Spleen (tissue), 11 donors: ENCODE measurements around the gene GPR21. TPM values are rescaled to one million over a fixed set of nuclear protein-coding genes. Genes with fewer than 3 reads are reported as not detected.

Source experiments
- DNase-seq: peaks from one replicate; pipeline ENCODE4 v3.0.0-alpha.2; 2020
- H3K27ac ChIP-seq, 8 donors: fragments of 200-600 bp; sonication (generic) in 7 of 8; 1 replicate in 4 of 8; 2 replicates in 4 of 8; pipeline versions ENCODE4 v1.5.0 to v1.8.0; 2016 to 2021; ENCODE audit warnings: inconsistent platforms in 4 of 8, mild to moderate bottlenecking in 4 of 8, moderate library complexity in 1 of 8
- H3K27me3 ChIP-seq, 7 donors: fragments of 200-600 bp; sonication (generic) in 6 of 7; replicated peaks in 1 of 7; 1 replicate in 4 of 7; 2 replicates in 3 of 7; pipeline versions ENCODE4 v1.5.0 to v1.8.0; 2016 to 2021; ENCODE audit warnings: inconsistent platforms in 3 of 7, mild to moderate bottlenecking in 1 of 7
- H3K36me3 ChIP-seq, 6 donors: fragments of 200-600 bp; sonication (generic) in 5 of 6; 1 replicate in 4 of 6; 2 replicates in 2 of 6; pipeline versions ENCODE4 v1.5.0 to v1.8.0; 2016 to 2021; ENCODE audit warnings: inconsistent platforms in 2 of 6
- H3K4me1 ChIP-seq, 6 donors: fragments of 200-600 bp; sonication (generic) in 5 of 6; 1 replicate in 3 of 6; 2 replicates in 3 of 6; pipeline versions ENCODE4 v1.5.0 to v1.8.0; 2016 to 2021; ENCODE audit warnings: inconsistent platforms in 3 of 6
- H3K4me3 ChIP-seq, 8 donors: fragments of 200-600 bp; sonication (generic) in 7 of 8; 1 replicate in 4 of 8; 2 replicates in 4 of 8; pipeline versions ENCODE4 v1.5.0 to v1.8.0; 2016 to 2021; ENCODE audit warnings: inconsistent platforms in 4 of 8, mild to moderate bottlenecking in 4 of 8, moderate library complexity in 2 of 8
- H3K9me3 ChIP-seq, 8 donors: fragments of 200-600 bp; sonication (generic) in 7 of 8; 1 replicate in 4 of 8; 2 replicates in 4 of 8; pipeline versions ENCODE4 v1.5.0 to v1.8.0; 2016 to 2021; ENCODE audit warnings: inconsistent platforms in 4 of 8
- POLR2A ChIP-seq, 3 donors: fragments of 450-650 bp; IDR thresholded peaks; one replicate each; pipeline ENCODE4 v1.5.1; 2017; ENCODE audit warnings: antibody characterized with exemption in 3 of 3, mild to moderate bottlenecking in 1 of 3
- POLR2AphosphoS5 ChIP-seq, 3 donors: sonication (generic); formaldehyde crosslinking; IDR thresholded peaks; one replicate each; pipeline ENCODE4 v1.5.1; 2017; ENCODE audit warnings: antibody characterized with exemption in 3 of 3
- WGBS, 5 donors: extraction: QIAGEN DNeasy Blood & Tissue Kit in 3 of 5; methylation state at CpG; one replicate each; pipeline versions ENCODE4 v1.1.5 to v1.1.7; 2013 to 2018; 5-methylcytosine and 5-hydroxymethylcytosine counted together
- intact Hi-C: fragments of 100-400 bp; cut with DNase I; formaldehyde crosslinking; loops from one replicate; pipeline ENCODE4 v1.15.0; 2023; ENCODE audit warnings: low total_unique reads
- polyA plus RNA-seq, 3 donors: library from polyadenylated mRNA; stranded (reverse); fragments of 200-250 nt; gene quantifications; one replicate each; pipeline ENCODE4 v1.2.1, GENCODE V29; 2013
- total RNA-seq, 7 donors: library from RNA; depleted of rRNA in 3 of 7; stranded (reverse); fragments of >200 nt in 3 of 7; fragmentation: NEBNext Ultra II Directional in 4 of 7; extraction: Animal tissue kit (Norgen Biotek cat#: 25700) in 4 of 7; gene quantifications; one replicate each; pipeline versions ENCODE4 v1.1.0 to v1.2.1, GENCODE V29; 2016 to 2021
- TF ChIP-seq, protein P1 (sequence below), 11 experiments: fragments of 200-600 bp in 7 of 11; fragments of 450-650 bp in 4 of 11; sonication (generic) in 4 of 11; IDR thresholded peaks in 8 of 11; conservative IDR thresholded peaks in 3 of 11; 1 replicate in 7 of 11; 2 replicates in 4 of 11; pipeline versions ENCODE4 v1.4.0 to v1.8.0; 2016 to 2021; ENCODE audit warnings: antibody characterized with exemption in 11 of 11, inconsistent platforms in 4 of 11, mild to moderate bottlenecking in 1 of 11
- donor health status: healthy with polysubstance abuse.
- donor health status: DM: no; HTN: no; CAD: no; lungs with moderate emphysema.
- donor health status: DM: no; HTN: no; CAD: no.
- donor health status: Bipolar disorder and iron deficiency.
- donor health status: healthy.
- donor health status: DM: no; HTN: no; CAD: no.
- donor health status: DM: yes; HTN: yes; CAD: no.

The GPR21 gene
- total and polyA plus RNA-seq, 10 donors = 0.19 to 5.4 (median 3.0) TPM; not detected in 1

DNA sequence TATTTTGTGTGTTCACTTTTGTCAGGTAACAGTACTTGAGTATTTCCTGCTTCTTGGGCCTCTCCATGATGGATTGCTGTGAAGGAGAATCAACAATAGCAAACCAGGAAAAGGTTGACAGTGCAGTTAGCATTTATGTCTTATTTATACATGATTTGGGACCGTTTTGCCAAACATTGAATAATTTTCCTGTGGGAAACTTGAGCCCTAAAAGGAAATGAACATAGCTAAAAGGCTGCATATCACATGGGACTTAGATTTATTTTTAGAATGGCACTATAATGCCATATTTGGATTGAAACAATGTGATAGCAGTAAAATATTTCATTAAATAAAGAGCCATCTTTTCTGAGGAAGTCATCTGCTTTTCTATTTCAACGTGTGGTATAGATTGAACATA is 15.3 kb downstream of the GPR21 start:
- Histone ChIP-seq H3K9me3 (no peaks in the 10 kb centered on the region), H3K27me3 (no peaks in the 10 kb centered on the region), H3K36me3 (peaks cover 0 to 15% (median 0%) of the 10 kb centered on the region in 6 donors), H3K4me3 (no peak overlapping the region), H3K27ac (peak overlapping the region in 7 of 8 donors; percentile 3 to 52 (median 29)), H3K4me1 (peaks cover 0 to 38% (median 13%) of the 10 kb centered on the region in 6 donors)
- WGBS, 5 donors = 7 to 24% (median 18%) methylated on average over 2 of the region's 2 CpGs
- intact Hi-C loops = no loop called here
- TF ChIP-seq, protein P1, sequence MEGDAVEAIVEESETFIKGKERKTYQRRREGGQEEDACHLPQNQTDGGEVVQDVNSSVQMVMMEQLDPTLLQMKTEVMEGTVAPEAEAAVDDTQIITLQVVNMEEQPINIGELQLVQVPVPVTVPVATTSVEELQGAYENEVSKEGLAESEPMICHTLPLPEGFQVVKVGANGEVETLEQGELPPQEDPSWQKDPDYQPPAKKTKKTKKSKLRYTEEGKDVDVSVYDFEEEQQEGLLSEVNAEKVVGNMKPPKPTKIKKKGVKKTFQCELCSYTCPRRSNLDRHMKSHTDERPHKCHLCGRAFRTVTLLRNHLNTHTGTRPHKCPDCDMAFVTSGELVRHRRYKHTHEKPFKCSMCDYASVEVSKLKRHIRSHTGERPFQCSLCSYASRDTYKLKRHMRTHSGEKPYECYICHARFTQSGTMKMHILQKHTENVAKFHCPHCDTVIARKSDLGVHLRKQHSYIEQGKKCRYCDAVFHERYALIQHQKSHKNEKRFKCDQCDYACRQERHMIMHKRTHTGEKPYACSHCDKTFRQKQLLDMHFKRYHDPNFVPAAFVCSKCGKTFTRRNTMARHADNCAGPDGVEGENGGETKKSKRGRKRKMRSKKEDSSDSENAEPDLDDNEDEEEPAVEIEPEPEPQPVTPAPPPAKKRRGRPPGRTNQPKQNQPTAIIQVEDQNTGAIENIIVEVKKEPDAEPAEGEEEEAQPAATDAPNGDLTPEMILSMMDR (IDR thresholded peaks at IDR 0.05 in 8 of 11, conservative IDR thresholded peaks at IDR 0.05 in 3 of 11) = no peak
- TF ChIP-seq POLR2AphosphoS5 (IDR thresholded peaks at IDR 0.05) (no peak), POLR2A (IDR thresholded peaks at IDR 0.05) (no peak)
- DNase-seq = no peak

DNA sequence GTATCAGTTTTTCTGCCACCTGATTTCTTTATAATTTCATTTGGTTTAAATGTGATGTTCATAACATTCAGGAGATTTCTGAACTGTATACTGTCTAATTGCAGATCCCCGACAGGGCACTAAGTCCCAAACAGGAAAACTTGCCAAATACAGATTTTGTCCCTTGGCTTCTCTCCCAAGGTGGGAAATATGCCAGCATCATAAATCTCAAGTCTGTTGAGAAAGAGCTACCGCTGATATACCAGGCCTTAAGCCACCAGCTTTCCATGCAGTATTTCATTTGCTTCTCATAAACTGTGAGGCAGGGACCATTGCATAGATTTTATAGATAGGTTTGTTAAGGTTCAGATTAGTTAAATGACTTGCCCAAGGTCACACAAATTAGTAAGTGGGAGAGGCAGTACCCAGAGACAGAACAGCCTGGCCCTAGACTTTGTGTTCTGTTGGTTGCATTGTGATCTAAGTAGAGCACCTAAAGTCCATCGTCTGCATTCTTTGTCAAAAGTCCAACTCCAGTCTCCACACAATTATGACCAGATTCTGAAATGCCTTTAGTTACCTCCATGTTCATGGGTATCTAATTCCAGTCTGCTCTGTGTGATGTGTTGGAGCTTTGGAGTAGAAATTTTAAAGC is 16.2 kb downstream of the GPR21 start:
- Histone ChIP-seq H3K27ac (peak overlapping the region in 6 of 8 donors; percentile 3 to 52 (median 34)), H3K4me1 (peaks cover 0 to 38% (median 18%) of the 10 kb centered on the region in 6 donors), H3K36me3 (peaks cover 0 to 13% (median under 1%) of the 10 kb centered on the region in 6 donors), H3K4me3 (no peak overlapping the region), H3K9me3 (no peaks in the 10 kb centered on the region), H3K27me3 (no peaks in the 10 kb centered on the region)
- TF ChIP-seq POLR2A (IDR thresholded peaks at IDR 0.05) (no peak), POLR2AphosphoS5 (IDR thresholded peaks at IDR 0.05) (no peak)
- TF ChIP-seq, protein P1 (IDR thresholded peaks at IDR 0.05 in 8 of 11, conservative IDR thresholded peaks at IDR 0.05 in 3 of 11) = no peak
- intact Hi-C loops = no loop called here
- no peak for DNase-seq
- WGBS, 5 donors = 36 to 46% (median 39%) methylated on average over 3 of the region's 3 CpGs

- peaks cover 0 to 42% (median 19%) of the 10 kb centered on the region in 6 donors for H3K4me1 ChIP-seq
- H3K27me3 ChIP-seq = no peaks in the 10 kb centered on the region
- peaks cover 0 to 29% (median 4%) of the 10 kb centered on the region in 6 donors for H3K36me3 ChIP-seq
- peak overlapping the region in 4 of 8 donors; percentile 2 to 44 (median 14) for H3K27ac ChIP-seq
- DNase-seq = no peak
- no peak for TF ChIP-seq POLR2A (IDR thresholded peaks at IDR 0.05)
- no peak for TF ChIP-seq POLR2AphosphoS5 (IDR thresholded peaks at IDR 0.05)
- TF ChIP-seq, protein P1 (IDR thresholded peaks at IDR 0.05 in 8 of 11, conservative IDR thresholded peaks at IDR 0.05 in 3 of 11) = no peak
- no peak overlapping the region for H3K4me3 ChIP-seq
- no peaks in the 10 kb centered on the region for H3K9me3 ChIP-seq
- intact Hi-C loops = no loop called here
These were observed 19.6 kb downstream of the GPR21 start for GRCh38 chr9:123053046-123053445.

DNA sequence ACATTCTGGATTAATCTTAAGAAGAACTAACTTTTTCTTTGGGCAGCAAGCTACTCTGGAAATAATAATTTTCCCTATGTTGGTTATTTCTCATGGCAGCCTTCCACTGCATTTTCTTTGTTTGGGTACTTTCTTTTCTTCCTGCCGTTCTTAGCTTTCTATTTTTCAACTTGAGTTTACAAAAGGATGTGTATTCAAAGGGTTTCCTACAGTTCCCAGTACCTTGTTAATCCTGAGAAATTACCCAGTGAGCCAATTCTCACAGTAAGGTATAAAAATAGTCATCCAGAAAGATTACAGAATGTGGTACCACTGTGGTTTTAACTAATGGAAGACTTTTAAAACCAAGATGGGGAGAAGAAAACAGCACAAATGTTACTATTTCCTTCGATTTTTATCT is 20.2 kb downstream of the GPR21 start:
- TF ChIP-seq POLR2AphosphoS5 (IDR thresholded peaks at IDR 0.05) (no peak), POLR2A (IDR thresholded peaks at IDR 0.05) (no peak)
- TF ChIP-seq, protein P1 (IDR thresholded peaks at IDR 0.05 in 8 of 11, conservative IDR thresholded peaks at IDR 0.05 in 3 of 11) = no peak
- H3K27ac ChIP-seq = peak overlapping the region in 5 of 8 donors; percentile 2 to 44 (median 8)
- no peak overlapping the region for H3K4me3 ChIP-seq
- H3K36me3 ChIP-seq = peaks cover 0 to 29% (median 4%) of the 10 kb centered on the region in 6 donors
- H3K9me3 ChIP-seq = no peaks in the 10 kb centered on the region
- WGBS, 5 donors = 21 to 28% (median 25%) methylated on average over 2 of the region's 2 CpGs
- intact Hi-C loops = no loop called here
- no peaks in the 10 kb centered on the region for H3K27me3 ChIP-seq
- no peak for DNase-seq
- H3K4me1 ChIP-seq = peaks cover 0 to 39% (median 15%) of the 10 kb centered on the region in 6 donors
